NCI-H1092 treated with DMSO at 0.1 percent for 48 hours (cell line): ENCODE results near the gene BMPR1A.
"Not testable (repeated sequence)": the region's sequence is repeated elsewhere in the genome, so short reads cannot be mapped to it uniquely, and the experiment has no call there.

Source experiments
- DNase-seq: peaks from one replicate; lab custom pipeline; 2025; lab: John Stamatoyannopoulos, UW

The BMPR1A gene

GRCh38 chr10:86730227-86730626 lies 26.2 kb upstream of the BMPR1A start:
- DNase-seq: peak; percentile 26

DNA sequence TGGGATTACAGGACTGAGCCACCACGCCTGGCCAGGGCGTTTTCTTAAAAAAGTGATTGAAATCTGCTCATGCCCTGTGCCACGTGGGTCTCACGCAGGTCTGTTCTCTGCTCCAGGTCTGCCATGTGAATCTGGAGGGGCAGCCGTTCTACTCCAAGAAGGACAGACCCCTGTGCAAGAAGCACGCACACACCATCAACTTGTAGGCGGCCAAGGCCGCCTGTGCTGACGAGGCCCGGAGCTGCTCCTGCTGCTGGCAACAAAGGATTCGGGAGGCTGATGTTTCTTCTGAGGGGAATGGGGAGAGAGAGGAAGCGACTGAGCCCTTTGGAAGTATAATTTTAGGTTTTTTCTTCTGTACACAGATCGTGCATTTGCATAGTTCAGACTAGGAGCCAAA lies 23.6 kb upstream of the BMPR1A start:
- DNase-seq: no peak

- peak; percentile 5 for DNase-seq
These were observed 23.2 kb upstream of the BMPR1A start for GRCh38 chr10:86733260-86733671.

DNA sequence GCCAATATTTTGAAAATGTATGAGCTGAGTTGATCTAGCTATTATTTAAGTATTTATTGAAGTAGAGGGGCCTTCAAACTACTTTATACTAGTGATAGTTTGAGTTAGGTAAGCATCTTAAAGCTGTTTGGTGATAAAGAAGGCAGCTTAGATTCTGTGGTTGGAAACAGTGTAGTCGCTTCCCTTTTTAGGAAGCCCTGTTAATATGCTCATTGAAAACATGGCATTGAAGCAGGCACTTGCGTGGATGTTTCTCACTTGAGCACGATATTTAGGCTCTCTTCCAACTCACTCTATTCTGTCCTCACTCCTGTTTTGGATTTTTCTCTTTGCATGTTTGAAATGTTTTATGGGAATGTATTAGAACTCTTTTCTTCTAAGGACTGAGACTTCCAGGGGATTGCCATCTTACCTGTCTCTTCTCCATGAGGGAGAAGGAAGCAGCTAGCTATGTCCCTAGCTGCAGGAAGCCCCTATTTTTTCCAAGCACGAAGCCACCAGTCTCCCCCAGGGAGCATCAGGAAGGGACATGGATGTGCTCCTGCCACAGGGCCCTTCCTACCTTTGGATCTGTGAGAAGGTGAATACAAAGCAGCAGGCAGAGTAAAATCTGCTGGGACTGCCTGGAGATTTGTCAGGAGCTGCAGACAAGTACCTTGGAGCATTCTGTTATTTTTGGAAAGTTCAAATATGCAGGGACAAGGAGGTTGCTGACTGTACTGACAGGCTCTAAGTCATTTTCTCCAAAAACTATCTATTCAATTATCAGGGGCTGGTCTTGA lies 22.0 kb upstream of the BMPR1A start:
- no peak for DNase-seq

DNA sequence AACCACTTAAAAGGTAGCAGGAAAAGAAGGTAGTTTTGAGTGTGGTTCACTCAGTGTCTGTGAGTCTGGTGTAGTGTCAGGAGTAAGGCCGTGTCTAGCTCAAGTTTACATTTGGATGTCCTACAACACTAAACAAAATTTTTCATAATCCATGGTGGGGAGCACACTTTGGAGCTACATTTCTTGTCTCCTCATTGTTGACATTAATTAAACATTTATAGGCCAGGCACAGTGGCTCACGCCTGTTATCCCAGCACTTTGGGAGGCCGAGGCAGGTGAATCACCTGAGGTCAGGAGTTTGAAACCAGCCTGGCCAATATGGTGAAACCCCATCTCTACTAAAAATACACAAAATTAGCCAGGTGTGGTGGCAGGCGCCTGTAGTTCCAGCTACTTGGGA lies 21.1 kb upstream of the BMPR1A start:
- not testable (repeated sequence) for DNase-seq

GRCh38 chr10:86742230-86742629 lies 14.2 kb upstream of the BMPR1A start:
- no peak for DNase-seq

GRCh38 chr10:86744067-86744725 lies 12.2 kb upstream of the BMPR1A start:
- DNase-seq: no peak

- peak; percentile 19 for DNase-seq
These were observed 8.4 kb upstream of the BMPR1A start for GRCh38 chr10:86747796-86748581.

DNA sequence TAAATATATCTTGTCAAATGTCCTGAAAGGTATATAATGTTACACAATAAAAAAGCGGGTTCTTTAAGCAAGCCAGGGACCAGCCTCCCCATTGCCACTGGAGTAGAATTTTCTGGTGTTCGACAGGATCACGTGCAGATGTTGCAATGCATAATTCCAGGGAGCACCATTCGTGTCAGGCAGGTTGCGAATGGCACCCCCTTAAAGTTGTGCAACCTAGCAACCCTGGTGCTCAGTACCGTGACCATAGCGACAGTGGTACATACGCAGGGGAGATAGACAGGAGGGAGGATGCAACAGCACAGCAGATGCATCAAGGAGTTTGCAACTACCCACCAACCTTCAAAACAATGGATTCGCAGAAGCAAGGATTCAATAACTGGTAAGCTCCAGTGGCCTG lies 6.6 kb upstream of the BMPR1A start:
- DNase-seq: no peak

- DNase-seq: no peak
These were observed 4.9 kb upstream of the BMPR1A start for GRCh38 chr10:86751477-86751876.

GRCh38 chr10:86752311-86752710 lies 4.1 kb upstream of the BMPR1A start:
- DNase-seq: peak; percentile 1

DNA sequence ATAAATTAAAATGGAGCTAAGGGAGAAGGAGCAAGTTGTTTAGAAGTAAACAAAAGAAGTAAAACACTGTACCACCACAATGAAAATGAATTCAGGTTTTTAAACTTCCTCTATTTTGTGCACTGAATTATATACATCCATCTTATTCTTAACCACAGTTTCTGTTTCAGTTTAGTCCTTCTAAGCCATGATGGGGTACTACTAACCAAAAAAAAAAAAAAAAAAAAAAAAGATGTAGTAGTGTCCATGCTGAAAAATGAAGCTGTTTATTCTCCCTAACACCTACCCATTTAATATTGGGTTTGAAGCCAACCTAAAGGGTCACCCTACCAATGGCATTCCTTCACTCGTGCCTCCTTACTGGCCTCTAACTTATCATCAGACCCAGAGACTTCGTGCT lies 3.4 kb upstream of the BMPR1A start:
- no peak for DNase-seq

DNA sequence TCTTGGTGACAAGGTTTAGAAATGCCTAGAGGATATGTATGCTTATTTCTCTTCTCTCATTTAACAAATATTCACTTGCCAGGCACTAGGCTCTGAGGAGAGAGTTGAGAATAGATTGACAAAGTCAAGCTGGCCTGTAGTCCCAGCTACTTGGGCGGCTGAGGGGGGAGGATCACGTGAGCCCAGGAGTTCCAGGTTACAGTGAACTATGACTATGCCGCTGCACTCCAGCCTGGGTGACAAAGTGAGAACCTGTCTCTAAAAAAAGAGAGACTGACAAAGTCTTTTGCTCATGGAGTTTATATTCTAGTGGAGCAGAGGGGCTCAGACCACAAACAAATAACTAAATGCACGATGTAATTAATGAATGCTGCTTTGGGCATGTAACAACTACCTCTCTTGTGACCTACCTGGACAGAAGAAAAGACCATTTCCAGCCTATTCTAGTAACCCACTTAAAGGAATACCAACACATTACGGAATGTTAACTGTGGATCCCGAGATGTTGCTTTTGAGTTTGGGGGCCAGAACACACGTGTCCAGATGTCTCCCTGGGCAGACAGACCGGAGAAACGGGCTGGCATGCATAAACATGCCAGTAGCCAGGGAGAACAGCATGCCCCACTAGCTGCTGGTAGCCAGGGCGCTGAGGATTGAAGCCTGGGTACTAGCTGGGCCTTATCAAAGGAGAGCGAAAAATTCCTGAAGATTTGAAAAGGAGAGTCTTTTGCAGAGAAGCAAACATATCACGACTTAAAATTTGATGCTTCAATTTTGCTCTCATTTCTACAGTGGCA lies 2.6 kb upstream of the BMPR1A start:
- no peak for DNase-seq

GRCh38 chr10:86755454-86755739 lies 1.0 kb upstream of the BMPR1A start:
- DNase-seq: no peak

- DNase-seq: peak; percentile 83
These were observed 494 bp upstream of the BMPR1A start for GRCh38 chr10:86755740-86756510.

DNA sequence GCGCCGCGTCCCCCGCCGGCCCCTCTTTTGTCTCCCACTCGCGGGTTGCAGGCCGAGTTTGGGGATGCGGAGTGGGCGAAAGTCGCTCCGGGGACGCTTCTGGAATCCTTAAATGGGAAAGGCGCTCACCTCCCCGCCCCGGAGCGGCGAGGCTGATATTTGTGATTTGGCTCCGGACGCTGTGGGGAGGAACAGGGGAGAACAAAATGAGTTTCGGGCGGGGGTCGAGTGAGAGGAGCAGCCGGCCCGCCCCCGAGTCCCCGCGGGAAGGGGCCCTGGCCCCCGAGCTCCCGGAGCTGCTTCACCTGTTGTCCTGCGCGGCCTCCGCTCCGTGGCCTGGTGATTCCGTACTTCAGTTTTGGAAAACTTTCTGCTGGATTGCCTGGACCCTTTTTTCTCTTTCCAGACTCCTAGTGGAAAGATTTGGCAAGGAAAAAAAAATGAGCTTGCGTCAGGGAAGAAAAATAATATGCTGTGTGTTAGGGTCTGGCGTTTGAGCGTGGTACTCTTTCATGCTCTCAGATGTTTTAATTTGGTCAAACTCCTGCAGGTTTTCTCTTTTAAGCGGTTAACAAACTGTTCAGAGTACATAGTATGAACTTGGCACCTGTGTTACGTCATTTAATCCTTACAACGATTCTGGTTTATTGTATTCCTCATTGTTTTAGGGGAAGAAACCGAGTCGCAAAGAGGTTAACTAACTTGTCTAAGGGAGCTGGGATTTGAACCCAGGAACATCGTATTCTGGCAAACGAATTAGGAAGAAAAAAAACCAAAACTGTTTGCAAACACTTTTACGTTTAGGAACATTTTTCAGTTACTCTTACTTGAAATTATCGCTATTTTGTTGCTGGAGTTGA lies 924 bp downstream of the BMPR1A start:
- DNase-seq: peak; percentile 25

DNA sequence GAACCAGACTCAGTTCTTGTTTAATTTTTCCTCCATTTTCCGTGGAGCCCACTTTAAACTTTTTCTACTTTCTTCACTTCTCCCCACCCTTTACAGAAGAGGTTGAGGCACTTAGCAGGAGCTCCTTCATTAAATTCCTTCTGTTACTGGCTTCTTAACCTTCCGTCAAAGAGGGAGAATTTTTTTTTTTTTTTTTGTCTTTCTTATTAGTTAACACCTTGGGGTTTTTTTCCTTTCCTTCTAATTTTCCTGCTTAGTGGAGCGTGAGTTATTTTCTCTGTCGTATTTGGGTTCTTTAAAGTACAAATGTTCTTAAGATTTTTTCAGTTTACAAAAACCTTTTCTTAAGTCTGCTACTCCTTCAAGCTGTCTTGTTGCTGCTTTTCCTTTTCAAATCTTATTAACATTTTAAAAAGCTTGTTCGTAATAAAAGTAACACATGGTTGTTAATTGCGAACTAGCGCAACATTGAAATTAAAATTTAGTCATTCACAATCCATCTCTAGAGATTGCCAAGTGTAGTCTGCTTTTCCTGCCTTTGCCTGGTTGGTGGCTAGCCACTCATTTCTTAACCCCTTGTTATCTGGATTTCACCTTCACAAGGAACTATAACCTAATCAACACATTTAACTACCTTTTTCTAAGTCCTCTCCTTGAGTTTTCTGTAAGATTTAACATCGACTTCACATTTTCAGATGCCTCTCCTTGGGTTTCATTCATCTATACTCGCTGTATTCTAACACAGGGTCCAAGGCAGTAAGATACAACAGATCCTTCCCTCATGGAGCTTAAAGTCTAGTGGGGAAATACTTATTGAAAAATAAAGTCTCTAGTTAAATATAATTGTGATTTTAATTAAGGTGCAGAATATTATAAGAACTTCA lies 2.0 kb downstream of the BMPR1A start:
- DNase-seq: no peak

GRCh38 chr10:86759073-86759672 lies 2.8 kb downstream of the BMPR1A start:
- DNase-seq: no peak

- no peak for DNase-seq
These were observed 7.0 kb downstream of the BMPR1A start for GRCh38 chr10:86763404-86763803.
